Hematopoietic multipotent progenitor cell treated with erythropoietin and hydrocortisone succinate and interleukin-3 and kit ligand, for 6 days (in vitro differentiated cells): Measurements from ENCODE around the gene CACNB2.
"Not testable (repeated sequence)": the region's sequence is repeated elsewhere in the genome, so short reads cannot be mapped to it uniquely, and the experiment has no call there.

Experiments
- DNase-seq: peaks from one replicate; pipeline ENCODE4 v3.0.0-alpha.2; 2015

The CACNB2 gene

GRCh38 chr10:18532881-18533535 is 392.8 kb downstream of the CACNB2 start:
- DNase-seq, result no peak

- DNase-seq, result no peak
These were observed 393.7 kb downstream of the CACNB2 start for GRCh38 chr10:18533896-18534295.

GRCh38 chr10:18539335-18539734 is 399.1 kb downstream of the CACNB2 start:
- DNase-seq, result no peak

- no peak for DNase-seq
These were observed 400.0 kb downstream of the CACNB2 start for GRCh38 chr10:18540195-18540594.

- DNase-seq, result no peak
These were observed 402.6 kb downstream of the CACNB2 start for GRCh38 chr10:18542832-18543231.

- peak; percentile 7 for DNase-seq
These were observed 405.5 kb downstream of the CACNB2 start for GRCh38 chr10:18545621-18546305.

- DNase-seq, result no peak
These were observed 408.9 kb downstream of the CACNB2 start for GRCh38 chr10:18549105-18549504.

- no peak for DNase-seq
These were observed 411.2 kb downstream of the CACNB2 start for GRCh38 chr10:18551473-18551872.

- no peak for DNase-seq
These were observed 414.3 kb downstream of the CACNB2 start for GRCh38 chr10:18554479-18554878.

GRCh38 chr10:18556522-18557147 is 416.4 kb downstream of the CACNB2 start:
- DNase-seq, result no peak

- no peak for DNase-seq
These were observed 417.7 kb downstream of the CACNB2 start for GRCh38 chr10:18557960-18558359.

- no peak for DNase-seq
These were observed 421.8 kb downstream of the CACNB2 start for GRCh38 chr10:18561861-18562551.

GRCh38 chr10:18563003-18563726 is 422.9 kb downstream of the CACNB2 start:
- DNase-seq, result no peak

GRCh38 chr10:18565006-18565405 is 424.8 kb downstream of the CACNB2 start:
- no peak for DNase-seq

GRCh38 chr10:18566177-18566576 is 426.0 kb downstream of the CACNB2 start:
- DNase-seq, result no peak

GRCh38 chr10:18567343-18567856 is 427.2 kb downstream of the CACNB2 start:
- DNase-seq, result no peak

GRCh38 chr10:18570386-18570785 is 430.2 kb downstream of the CACNB2 start:
- DNase-seq, result not testable (repeated sequence)

- no peak for DNase-seq
These were observed 430.9 kb downstream of the CACNB2 start for GRCh38 chr10:18571076-18571475.

GRCh38 chr10:18571780-18572179 is 431.6 kb downstream of the CACNB2 start:
- DNase-seq, result no peak

- no peak for DNase-seq
These were observed 432.8 kb downstream of the CACNB2 start for GRCh38 chr10:18572959-18573561.

GRCh38 chr10:18576586-18576985 is 436.4 kb downstream of the CACNB2 start:
- no peak for DNase-seq
